Hepatic stellate cell (primary cell): ENCODE data around the gene HSPA6.
"Not testable (repeated sequence)": the region's sequence is repeated elsewhere in the genome, so short reads cannot be mapped to it uniquely, and the experiment has no call there.

Source experiments
- DNase-seq: peaks from one replicate; pipeline ENCODE4 v3.0.0; 2011; ENCODE audit warnings: low spot score

HSPA6 gene

DNA sequence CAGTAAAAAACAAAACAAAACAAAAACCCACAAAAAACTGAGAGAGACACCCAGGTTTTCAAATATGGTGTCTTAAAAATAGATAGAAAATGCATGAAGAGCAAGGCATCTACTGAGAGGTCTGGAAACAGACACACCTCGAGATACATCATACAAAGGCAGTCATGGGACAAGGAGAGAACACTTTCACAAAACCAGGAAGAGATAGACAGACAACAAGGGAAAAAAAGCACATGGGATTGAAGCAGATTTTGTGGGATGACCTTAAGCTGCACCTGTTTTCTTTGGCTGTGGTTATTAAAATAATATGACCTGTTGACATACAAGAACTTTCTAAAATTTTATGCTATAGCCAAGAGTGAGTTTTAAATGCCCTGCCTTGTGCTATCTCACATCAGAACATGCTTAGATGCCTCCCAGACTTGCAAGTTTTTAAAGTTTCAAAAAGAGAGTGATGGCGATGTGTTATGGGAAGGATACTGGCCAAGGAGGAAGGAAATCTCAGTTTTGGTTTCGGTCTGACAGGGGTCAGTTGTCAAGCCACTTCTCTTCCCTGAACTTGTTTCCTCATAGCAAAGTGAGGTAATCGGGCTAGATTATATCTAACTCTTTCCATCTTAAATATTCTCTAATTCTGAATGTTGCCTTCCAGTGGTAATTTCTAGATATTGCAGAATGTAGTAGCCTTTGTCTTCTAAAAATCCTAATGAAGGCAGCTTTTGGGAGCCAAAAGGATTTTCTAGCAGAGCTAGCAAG is 36.8 kb downstream of the HSPA6 start:
- not testable (repeated sequence) for DNase-seq

- not testable (repeated sequence) for DNase-seq
Measured at GRCh38 chr1:161562441-161562840, 38.1 kb downstream of the HSPA6 start.

- DNase-seq = not testable (repeated sequence)
Measured at GRCh38 chr1:161563522-161563921, 39.2 kb downstream of the HSPA6 start.

- DNase-seq = not testable (repeated sequence)
Measured at GRCh38 chr1:161566602-161566960, 42.2 kb downstream of the HSPA6 start.

- not testable (repeated sequence) for DNase-seq
Measured at GRCh38 chr1:161571703-161572102, 47.4 kb downstream of the HSPA6 start.
